ENCODE measurements around the gene ANO1.
A peak's percentile ranks its signal among the peaks of the same experiment; 100 is the strongest.

ANO1 gene

DNA sequence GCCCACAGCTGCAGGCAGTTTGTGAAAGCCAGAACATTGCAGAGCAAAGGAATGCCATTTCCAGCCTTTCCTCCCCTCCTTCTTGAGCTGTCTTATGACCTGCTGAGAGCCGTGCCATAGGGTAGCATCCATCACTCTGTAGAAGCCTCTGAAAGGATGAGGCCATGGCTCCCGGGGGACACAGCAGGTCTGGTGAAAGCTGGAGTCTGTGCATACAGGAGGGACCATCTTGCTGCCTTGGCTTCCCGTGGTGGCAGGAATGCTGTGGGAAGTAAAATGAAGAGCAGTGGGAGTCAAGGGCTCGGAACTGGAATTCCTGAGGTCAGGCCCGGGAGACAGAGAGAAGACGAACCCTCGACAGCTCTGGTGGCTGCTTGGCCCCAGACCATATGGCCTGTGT lies 30.9 kb downstream of the ANO1 start:
- peak; percentile 59 for DNase-seq (ENCODE audit: low read depth)
- in situ Hi-C loops (cut with HindIII; ENCODE audit: low sequenced_read_pairs), result loop anchor here (10.0 kb wide), 1 partner anchor 244 kb away; no protein-coding TSS in a partner anchor

DNA sequence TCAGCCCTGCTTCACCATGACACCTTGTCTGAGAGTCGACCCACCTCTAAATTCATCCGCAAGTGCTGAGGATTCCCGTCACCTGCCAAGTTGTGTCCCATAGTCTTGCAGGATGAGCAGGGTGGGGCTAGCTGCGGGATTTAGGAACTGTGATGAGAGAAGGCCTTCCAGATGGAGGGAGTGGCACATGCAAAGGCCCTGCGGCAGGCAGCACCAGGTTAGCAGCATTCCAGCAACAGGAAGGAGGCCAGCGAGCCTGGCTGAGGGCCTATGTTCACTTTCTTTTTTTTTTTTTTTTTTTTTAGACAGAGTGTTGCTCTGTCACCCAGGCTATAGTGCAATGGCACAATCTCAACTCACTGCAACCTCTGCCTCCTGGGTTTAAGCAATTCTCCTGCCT lies 31.8 kb downstream of the ANO1 start:
- TF ChIP-seq, protein P1, sequence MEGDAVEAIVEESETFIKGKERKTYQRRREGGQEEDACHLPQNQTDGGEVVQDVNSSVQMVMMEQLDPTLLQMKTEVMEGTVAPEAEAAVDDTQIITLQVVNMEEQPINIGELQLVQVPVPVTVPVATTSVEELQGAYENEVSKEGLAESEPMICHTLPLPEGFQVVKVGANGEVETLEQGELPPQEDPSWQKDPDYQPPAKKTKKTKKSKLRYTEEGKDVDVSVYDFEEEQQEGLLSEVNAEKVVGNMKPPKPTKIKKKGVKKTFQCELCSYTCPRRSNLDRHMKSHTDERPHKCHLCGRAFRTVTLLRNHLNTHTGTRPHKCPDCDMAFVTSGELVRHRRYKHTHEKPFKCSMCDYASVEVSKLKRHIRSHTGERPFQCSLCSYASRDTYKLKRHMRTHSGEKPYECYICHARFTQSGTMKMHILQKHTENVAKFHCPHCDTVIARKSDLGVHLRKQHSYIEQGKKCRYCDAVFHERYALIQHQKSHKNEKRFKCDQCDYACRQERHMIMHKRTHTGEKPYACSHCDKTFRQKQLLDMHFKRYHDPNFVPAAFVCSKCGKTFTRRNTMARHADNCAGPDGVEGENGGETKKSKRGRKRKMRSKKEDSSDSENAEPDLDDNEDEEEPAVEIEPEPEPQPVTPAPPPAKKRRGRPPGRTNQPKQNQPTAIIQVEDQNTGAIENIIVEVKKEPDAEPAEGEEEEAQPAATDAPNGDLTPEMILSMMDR (IDR thresholded peaks at IDR 0.05; ENCODE audit: low read depth, low read length, missing control alignments), result no peak
- DNase-seq (ENCODE audit: low read depth), result no peak
- in situ Hi-C loops (cut with HindIII; ENCODE audit: low sequenced_read_pairs), result loop anchor here (10.0 kb wide), 1 partner anchor 245 kb away; no protein-coding TSS in a partner anchor
- no peak overlapping the region for H3K4me3 ChIP-seq (ENCODE audit: low read depth, low read length)

More for the DNA sequence above, 30.9 kb downstream of the ANO1 start:
- H3K4me3 ChIP-seq (ENCODE audit: low read depth, low read length), result no peak overlapping the region
- TF ChIP-seq, protein P1 (IDR thresholded peaks at IDR 0.05; ENCODE audit: low read depth, low read length, missing control alignments), result no peak

DNA sequence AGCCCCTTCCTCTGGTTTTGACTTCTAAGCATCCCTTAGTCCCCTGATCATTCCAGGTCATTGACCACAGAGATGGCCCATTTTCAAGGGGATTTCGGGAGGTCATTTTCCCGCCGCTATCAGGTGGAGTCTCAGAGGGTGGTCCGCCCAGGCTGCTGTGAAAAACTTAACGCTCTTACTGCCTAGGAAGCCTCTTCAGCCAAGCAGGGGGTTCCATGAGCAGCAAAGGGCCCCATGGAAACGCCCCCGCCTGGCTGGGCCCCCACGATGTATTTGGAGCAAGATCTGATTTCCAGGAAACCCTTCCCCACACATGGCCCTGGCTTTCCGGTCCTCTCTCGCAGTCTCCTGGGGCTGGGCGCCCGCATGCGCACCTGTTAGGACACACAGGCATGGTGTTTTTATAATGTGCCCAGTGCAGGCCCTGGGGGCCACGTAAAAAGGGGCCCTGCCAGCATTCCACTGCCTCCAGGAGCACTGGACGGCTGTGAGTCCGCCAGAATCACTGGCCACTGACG lies 32.5 kb downstream of the ANO1 start:
- no peak for DNase-seq (ENCODE audit: low read depth)
- no peak overlapping the region for H3K4me3 ChIP-seq (ENCODE audit: low read depth, low read length)
- in situ Hi-C loops (cut with HindIII; ENCODE audit: low sequenced_read_pairs), result no loop called here
- TF ChIP-seq, protein P1 (IDR thresholded peaks at IDR 0.05; ENCODE audit: low read depth, low read length, missing control alignments), result no peak

DNA sequence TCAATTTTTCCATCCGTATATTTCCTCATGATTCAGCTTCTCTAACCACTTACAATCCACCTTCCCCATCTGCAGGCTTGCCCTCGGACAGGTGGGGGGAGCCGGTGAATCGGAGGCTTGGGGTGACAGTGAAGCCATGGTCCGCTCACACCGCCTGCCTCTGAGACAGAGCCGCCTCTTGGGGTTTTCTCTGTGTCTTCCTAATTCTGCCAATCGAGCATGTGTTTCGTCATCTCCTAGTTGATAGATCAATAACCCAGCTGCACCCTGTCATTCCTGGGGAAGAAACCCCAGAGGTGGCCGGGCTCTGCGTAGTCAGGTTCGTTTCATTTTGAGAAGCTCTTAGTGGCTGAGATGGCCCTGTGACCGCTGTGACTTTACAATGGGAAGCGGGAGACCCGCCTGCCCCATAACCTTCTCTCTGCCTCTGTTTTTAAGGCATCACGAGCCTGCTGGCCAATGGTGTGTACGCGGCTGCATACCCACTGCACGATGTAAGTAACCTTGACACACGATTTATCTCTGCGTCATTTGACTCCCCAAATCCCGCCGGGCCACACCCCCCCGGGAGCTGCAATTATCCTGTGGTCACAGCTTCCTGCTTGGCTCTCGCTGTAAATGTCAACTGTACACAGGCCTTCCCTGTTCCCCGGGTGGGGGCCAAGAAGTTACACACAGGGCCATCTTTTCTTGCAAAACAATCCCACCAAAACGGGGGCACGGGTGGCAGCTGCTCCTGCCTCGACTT lies 33.3 kb downstream of the ANO1 start:
- no peak overlapping the region for H3K4me3 ChIP-seq (ENCODE audit: low read depth, low read length)
- peak; percentile 40 for DNase-seq (ENCODE audit: low read depth)
- TF ChIP-seq, protein P1 (IDR thresholded peaks at IDR 0.05; ENCODE audit: low read depth, low read length, missing control alignments), result no peak
- in situ Hi-C loops (cut with HindIII; ENCODE audit: low sequenced_read_pairs), result no loop called here

DNA sequence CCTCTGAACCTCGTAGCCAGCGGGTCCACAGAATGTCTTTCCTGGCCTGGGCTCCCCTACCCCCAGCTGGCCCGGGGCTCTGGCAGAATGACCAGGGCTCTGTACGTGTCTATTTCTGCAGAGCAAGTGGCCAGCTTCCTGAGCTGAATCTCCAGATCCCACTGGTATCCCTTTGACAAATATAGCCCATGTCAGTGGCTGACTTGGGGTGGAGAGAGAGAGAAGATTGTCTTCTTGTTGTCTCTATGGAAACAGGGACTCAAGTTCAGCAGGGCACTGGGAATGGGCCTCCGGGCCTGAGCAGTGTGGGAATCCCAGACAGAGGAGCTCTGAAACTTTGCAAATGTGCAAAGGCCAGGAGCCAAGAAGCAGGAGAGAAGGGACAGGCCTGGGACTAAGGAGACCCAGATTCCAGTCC lies 33.9 kb downstream of the ANO1 start:
- TF ChIP-seq, protein P1 (IDR thresholded peaks at IDR 0.05; ENCODE audit: low read depth, low read length, missing control alignments), result no peak
- no peak for DNase-seq (ENCODE audit: low read depth)
- no peak overlapping the region for H3K4me3 ChIP-seq (ENCODE audit: low read depth, low read length)
- in situ Hi-C loops (cut with HindIII; ENCODE audit: low sequenced_read_pairs), result no loop called here

DNA sequence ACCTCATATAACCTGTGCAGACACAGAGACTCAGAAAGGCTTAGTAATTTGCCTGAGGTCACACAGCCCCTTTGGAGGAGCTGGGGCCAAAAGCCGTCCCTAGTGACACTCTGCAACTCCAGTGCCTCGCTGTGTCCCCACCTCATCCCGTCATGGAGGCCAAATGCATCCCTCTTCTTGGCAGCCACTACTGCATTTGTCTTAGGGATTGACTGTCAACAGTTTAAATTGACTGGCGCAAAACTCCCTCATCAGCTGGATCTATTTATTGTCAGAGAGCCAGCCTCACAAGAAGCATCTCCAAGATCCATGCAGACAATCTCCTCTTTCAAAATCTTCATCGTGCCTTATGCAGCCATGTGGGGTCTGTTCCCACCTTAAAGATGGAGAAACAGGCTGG lies 35.7 kb downstream of the ANO1 start:
- in situ Hi-C loops (cut with HindIII; ENCODE audit: low sequenced_read_pairs), result no loop called here
- no peak overlapping the region for H3K4me3 ChIP-seq (ENCODE audit: low read depth, low read length)

More for the DNA sequence above, 35.7 kb downstream of the ANO1 start:
- TF ChIP-seq, protein P1 (IDR thresholded peaks at IDR 0.05; ENCODE audit: low read depth, low read length, missing control alignments), result no peak
- DNase-seq (ENCODE audit: low read depth), result no peak

Measured in astrocyte of the cerebellum (primary cell).